GM20431 (cell line): ENCODE data around the gene MACROD1.

Experiments used
- in situ Hi-C: fragments of 300-500 bp; cut with MseI, MboI; formaldehyde crosslinking; loops from one replicate; pipeline ENCODE4 v1.15.0; 2020; ENCODE audit warnings: low sequenced_read_pairs; ENCODE audit not compliant: unreplicated experiment

Gene MACROD1

GRCh38 chr11:64045700-64046099 lies 120.2 kb downstream of the MACROD1 start:
- in situ Hi-C loops = no loop called here

DNA sequence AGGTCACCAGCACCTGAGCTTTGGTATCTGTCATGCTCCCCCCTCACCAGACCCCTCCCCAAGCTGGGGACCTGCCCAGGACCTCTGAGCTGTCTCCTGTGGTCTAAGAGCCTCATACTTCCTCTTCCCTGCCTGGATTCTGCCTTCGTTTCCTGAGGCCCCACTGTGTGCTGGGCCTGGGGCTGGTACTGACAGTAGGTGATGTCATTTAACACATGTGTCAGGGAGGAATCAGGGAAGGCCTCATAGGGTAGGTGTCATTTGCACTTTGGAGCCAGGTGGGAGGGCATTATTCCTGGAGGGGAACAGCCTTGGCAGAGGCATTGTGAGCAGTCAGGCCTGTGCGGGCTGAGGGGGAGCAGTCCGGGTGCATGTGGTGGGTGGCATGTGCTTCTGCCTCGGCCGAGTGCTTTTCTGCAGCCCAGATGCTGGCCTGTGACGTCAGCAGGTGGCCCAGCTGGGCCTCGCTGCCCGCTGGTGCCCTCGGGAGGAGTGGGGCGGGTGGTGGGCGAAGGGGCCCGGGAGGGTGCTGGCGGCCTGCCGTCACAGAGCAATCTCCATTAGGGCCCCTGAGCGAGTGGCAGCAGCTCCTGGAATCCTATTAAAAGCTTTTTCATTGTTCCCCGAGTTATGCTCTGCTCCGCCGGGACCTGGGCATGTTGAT lies 121.1 kb downstream of the MACROD1 start:
- in situ Hi-C loops = no loop called here

GRCh38 chr11:64043545-64043944 lies 122.4 kb downstream of the MACROD1 start:
- in situ Hi-C loops = no loop called here

GRCh38 chr11:64042301-64042700 lies 123.6 kb downstream of the MACROD1 start:
- in situ Hi-C loops = no loop called here

DNA sequence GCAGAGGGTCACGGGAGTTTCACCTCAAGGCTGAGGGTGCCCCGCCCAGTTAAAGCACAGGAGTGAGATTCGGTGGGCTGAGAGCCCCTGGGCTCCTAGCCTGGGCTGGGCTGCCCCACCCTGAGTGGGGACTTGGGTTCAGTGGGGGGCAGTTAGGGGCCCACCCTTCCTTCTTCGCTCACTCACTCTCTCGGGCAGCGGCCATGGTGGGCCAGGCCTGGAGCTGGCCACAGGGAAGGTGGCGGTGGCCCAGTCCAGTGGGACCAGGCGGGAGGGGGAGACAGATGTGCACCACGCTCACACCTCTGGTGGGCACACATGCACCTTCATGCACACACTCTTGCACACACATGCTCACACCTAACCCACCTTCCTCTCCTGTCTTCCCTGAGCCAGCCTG lies 124.1 kb downstream of the MACROD1 start:
- in situ Hi-C loops = no loop called here

- in situ Hi-C loops = no loop called here
Measured at GRCh38 chr11:64040684-64041322, 125.1 kb downstream of the MACROD1 start.

- in situ Hi-C loops = no loop called here
Measured at GRCh38 chr11:64039012-64039665, 126.8 kb downstream of the MACROD1 start.

DNA sequence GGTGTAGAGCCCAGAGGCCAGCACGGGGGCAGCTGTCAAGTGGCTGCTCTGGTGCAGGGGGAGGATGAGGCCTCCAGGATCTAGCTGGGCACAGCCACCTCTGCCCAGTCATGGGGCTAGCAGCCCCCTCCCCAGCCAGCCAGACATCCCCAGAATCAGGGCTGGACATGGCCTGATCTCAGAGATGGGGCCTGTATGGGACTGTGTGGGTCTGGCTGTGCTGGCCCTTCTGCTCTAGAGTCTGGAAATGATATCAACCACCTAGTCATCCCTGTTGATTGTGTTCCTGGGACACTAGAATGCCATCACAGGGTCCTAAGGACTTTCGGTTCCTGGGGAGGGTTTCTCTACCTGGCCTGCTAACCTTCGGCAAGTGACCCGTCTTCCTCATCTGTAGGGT lies 127.4 kb downstream of the MACROD1 start:
- in situ Hi-C loops = no loop called here

GRCh38 chr11:64037027-64037634 lies 128.8 kb downstream of the MACROD1 start:
- in situ Hi-C loops = no loop called here

DNA sequence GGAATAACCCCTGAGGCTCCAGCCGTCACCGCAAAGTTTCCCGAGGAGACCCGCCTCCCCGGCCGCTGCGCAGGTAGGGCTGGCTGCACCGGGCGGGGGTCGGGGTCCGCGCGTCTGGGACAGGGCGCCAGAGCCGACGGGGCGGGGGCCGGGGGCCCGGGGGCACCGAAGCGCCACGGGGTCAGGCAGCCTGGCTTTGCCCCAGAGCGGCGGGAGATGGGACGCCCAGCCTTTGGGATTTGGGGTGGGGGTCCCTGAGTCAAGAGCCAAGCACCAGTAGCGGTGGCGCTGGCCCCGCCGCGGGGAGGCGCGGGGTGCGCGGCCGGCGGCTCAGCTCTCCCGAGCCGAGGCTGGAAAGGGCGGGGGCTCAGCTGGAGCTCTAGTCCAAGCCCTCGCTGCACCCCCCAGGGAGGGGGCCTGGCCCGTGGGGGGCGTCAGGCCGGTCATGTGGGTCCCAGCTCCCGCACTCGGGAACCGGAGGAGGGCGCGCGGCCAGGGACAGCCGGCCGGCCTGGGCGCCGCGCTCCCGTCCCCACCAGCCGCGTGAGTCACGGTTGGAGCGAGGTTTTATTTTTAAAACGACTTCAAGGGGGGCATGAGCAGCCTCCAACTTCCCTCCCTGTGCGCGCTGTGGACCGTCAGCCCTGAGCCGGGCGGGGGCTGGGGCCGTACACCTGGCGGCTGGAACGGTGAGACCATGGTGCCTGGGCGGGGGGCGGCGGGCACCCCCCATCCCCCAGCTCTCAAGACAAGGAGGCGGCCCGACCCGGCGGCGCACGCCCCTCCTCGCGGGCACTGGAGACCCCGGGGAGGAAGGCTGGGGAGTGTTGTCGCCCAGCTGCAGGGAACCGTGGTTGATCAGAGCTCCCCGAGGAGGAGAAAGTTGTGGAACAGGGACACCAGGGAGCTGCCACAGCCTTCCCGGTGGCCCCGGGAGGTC lies 129.6 kb downstream of the MACROD1 start:
- in situ Hi-C loops = no loop called here

DNA sequence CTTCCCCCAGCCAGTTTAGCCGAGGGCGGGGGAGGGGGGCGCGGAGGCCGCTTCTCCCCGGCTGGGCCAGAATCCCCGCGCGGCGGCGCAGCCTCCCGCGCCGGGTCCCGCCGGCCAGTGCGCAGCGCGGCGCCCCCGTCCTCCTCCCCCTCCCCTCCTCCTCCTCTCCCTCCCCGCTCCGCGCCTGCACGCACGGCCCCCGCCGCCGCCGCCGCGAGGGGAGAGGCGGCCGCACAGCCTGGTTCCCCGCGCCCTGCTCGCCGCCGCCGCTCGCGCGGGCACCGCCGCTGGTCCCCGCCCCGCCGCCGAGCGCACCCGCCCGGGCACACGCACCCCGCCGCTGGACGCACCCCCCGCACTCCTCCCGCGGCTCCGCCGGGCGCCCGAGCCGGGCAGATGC lies 130.3 kb downstream of the MACROD1 start, which contains the start of gene FLRT1:
Gene FLRT1, plus strand, starts transcription at position 356 of the 400 bp plus-strand sequence. CDS start 80,337 bp downstream, outside the sequence.
- in situ Hi-C loops = no loop called here

DNA sequence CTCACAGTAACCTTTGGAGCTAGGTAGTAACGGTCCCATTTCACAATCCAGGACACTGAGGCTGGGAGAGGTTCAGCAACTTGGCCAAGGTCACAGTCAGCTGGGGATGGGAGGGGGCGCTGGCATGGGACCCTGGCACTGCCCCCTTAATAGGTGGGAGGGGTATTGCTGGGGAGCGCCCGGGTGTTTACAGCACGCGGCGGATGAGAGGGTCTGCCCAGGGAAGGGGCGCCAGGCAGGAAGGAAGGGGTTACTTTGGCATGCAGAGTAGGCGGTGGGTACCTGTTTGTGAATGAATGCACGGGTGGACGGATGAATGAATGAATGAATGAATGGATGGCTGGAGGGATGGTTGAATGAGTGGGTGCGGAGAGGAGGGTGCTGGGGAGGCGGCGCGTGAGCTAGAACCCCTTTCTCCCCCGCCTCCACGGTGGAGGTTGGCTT lies 130.8 kb downstream of the MACROD1 start:
- in situ Hi-C loops = no loop called here

GRCh38 chr11:64034411-64034811 lies 131.5 kb downstream of the MACROD1 start:
- in situ Hi-C loops = no loop called here

- in situ Hi-C loops = no loop called here
Measured at GRCh38 chr11:64032050-64032449, 133.9 kb downstream of the MACROD1 start.

GRCh38 chr11:64031001-64031400 lies 134.9 kb downstream of the MACROD1 start:
- in situ Hi-C loops = no loop called here

DNA sequence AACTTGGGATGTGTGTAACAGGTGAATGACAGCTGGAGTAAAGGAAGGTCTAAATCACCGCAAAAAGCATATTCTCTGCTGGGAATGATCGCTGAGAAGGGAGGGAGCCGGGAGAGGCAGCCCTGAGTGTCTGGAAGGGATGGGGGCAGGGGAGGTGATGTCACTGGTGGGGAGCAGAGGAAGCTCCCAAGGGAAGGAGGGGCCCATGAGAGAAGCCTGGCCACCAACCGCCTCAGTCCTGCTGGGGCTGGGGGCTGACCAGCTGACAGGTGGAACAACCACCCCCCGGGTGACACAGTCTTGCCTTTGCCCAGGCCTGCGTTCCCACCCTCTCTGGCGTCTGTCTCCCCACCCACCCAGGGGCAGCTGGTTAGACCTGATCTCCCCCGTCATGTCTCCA lies 136.1 kb downstream of the MACROD1 start:
- in situ Hi-C loops = no loop called here

DNA sequence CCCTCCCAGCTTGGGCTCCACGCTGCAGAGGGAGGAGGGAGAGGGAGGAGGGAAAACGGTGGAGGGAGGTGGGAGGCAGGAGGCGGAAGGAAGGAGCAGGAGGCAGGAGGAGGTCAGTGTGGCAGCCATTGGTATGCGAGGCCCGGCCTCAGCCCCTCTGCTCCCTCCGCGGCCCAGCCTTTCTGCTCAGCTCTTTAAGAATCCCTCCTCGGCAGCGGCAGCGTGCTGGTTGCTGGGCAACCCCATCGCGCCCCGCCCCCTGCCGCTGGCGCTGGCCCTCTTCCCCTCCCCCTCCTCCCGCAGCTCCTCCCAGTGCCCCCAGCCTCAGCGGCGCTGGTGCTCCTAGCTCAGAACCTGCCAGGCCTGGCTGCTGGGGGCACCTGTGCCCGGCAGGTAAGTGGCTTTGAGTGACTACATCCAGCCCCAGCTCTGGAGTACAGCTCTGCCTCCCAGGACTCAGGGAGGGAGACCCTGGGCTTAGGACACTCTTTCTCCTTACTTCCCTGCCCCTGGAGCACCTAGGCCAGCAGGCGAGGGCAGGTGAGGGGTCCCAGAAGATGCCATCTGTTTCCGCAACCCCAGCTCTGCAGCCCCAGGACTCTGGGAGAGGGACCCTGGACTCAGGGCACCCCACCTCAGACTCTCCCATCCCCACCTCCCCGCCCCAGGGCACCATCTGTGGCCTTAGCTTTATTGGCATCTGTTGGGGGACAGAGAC lies 137.4 kb downstream of the MACROD1 start:
- in situ Hi-C loops = no loop called here

GRCh38 chr11:64027651-64028397 lies 138.1 kb downstream of the MACROD1 start:
- in situ Hi-C loops = no loop called here
